ENCODE data around the gene SNW1. TPM values are rescaled to one million over a fixed set of nuclear protein-coding genes. Genes with fewer than 3 reads are reported as not detected.
A peak's percentile ranks its signal among the peaks of the same experiment; 100 is the strongest.

The SNW1 gene
- total and polyA plus RNA-seq, 2 of the 4 experiments (the other 2 are of a cell fraction) = 28.2 to 30.6 TPM

GRCh38 chr14:77782202-77782601 is 21.2 kb upstream of the SNW1 start:
- no peak overlapping the region for H4K91ac ChIP-seq (ENCODE audit: insufficient read depth, low read depth, low read length)
- no peak overlapping the region for H3K4ac ChIP-seq (ENCODE audit: low read depth, low read length)
- H4K5ac ChIP-seq (ENCODE audit: low read depth, low read length) = no peak overlapping the region
- ATAC-seq (ENCODE audit: low read depth) (peak; percentile 59), DNase-seq (peak; percentile 39)
- H3K79me1 ChIP-seq (ENCODE audit: low read depth in 1 of 2, low read length in 2 of 2) = no peaks in the 10 kb centered on the region
- in situ Hi-C loops (cut with MboI; ENCODE audit: low sequenced_read_pairs) = no loop called here
- BruUV-seq (replicated peaks) = no TSS peak
- no peak overlapping the region for H3K18ac ChIP-seq (ENCODE audit: low read depth, low read length)
- H3K4me1 ChIP-seq (ENCODE audit: control insufficient read depth, insufficient read depth, low read length) = 0 out of 2 replicates have a peak, but pooled peaks cover 1% of the 10 kb centered on the region
- H2AFZ ChIP-seq (replicated peaks; ENCODE audit: low read length, poor library complexity) = no peak overlapping the region
- no peak overlapping the region for H2BK120ac ChIP-seq (ENCODE audit: low read depth, low read length)
- no peaks in the 10 kb centered on the region for H4K20me1 ChIP-seq (ENCODE audit: insufficient read depth, low read length)
- no peaks in the 10 kb centered on the region for H3K36me3 ChIP-seq (ENCODE audit: control insufficient read depth, insufficient read depth, low read length)
- intact Hi-C loops (cut with micrococcal nuclease) = no loop called here
- ChIA-PET POLR2A (ENCODE audit: unreplicated experiment) (interaction anchor here (0.6 kb wide), 1 partner anchor 1265 kb away, joined by 5 read pairs; no protein-coding TSS in a partner anchor), CTCF (interaction anchor here (0.6 kb wide), 1 partner anchor 20 kb away, joined by 5 read pairs; no protein-coding TSS in a partner anchor)
- H2BK15ac ChIP-seq (ENCODE audit: low read depth, low read length) = no peak overlapping the region
- H2AK9ac ChIP-seq (replicated peaks; ENCODE audit: low read depth, low read length, poor library complexity) = no peak overlapping the region
- dilution Hi-C loops (cut with HindIII; ENCODE audit: low sequenced_read_pairs, unreplicated experiment) = no loop called here
- H3K56ac ChIP-seq (ENCODE audit: extremely low read depth, insufficient read depth, low read length) = no peak overlapping the region
- no peak overlapping the region for H3K4me3 ChIP-seq (ENCODE audit: insufficient read depth, low read depth, low read length)
- no peak overlapping the region for H2BK5ac ChIP-seq (ENCODE audit: low read depth, low read length, poor library complexity, severe bottlenecking)
- H2BK20ac ChIP-seq (ENCODE audit: low read depth, low read length) = no peak overlapping the region
- no peak overlapping the region for H4K8ac ChIP-seq (ENCODE audit: low read depth in 2 of 2, low read length in 2 of 2)
- no peak overlapping the region for H3K27ac ChIP-seq (ENCODE audit: insufficient read depth, low read length)
- TF ChIP-seq SMC3 (IDR thresholded peaks at IDR 0.05; ENCODE audit: low read depth, low read length) = no peak
- no peak for TF ChIP-seq RAD21 (IDR thresholded peaks at IDR 0.05; ENCODE audit: low read length)
- no peak for TF ChIP-seq POLR2A (IDR thresholded peaks at IDR 0.05; ENCODE audit: low read depth, low read length)
- TF ChIP-seq BHLHE40 (IDR thresholded peaks at IDR 0.05; ENCODE audit: low read depth, low read length) = no peak
- TF ChIP-seq FOS (IDR thresholded peaks at IDR 0.05; ENCODE audit: low read depth, low read length) = no peak
- TF ChIP-seq ELK1 (IDR thresholded peaks at IDR 0.05; ENCODE audit: borderline replicate concordance, low read depth, low read length) = no peak
- TF ChIP-seq RFX5 (IDR thresholded peaks at IDR 0.05; ENCODE audit: low read depth, low read length) = no peak
- no peak for TF ChIP-seq MAFK (IDR thresholded peaks at IDR 0.05; ENCODE audit: low read depth, low read length)
- TF ChIP-seq CHD1 (IDR thresholded peaks at IDR 0.05; ENCODE audit: low read depth, low read length) = no peak
- no peak for TF ChIP-seq RCOR1 (IDR thresholded peaks at IDR 0.05; ENCODE audit: insufficient replicate concordance, low read length)
- TF ChIP-seq MXI1 (IDR thresholded peaks at IDR 0.05; ENCODE audit: borderline replicate concordance, low read depth, low read length) = no peak
- no peak for TF ChIP-seq CEBPB (IDR thresholded peaks at IDR 0.05; ENCODE audit: low read depth, low read length)
- TF ChIP-seq, protein P1, sequence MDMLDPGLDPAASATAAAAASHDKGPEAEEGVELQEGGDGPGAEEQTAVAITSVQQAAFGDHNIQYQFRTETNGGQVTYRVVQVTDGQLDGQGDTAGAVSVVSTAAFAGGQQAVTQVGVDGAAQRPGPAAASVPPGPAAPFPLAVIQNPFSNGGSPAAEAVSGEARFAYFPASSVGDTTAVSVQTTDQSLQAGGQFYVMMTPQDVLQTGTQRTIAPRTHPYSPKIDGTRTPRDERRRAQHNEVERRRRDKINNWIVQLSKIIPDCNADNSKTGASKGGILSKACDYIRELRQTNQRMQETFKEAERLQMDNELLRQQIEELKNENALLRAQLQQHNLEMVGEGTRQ (IDR thresholded peaks at IDR 0.05; ENCODE audit: low read depth, low read length) = no peak
- no peak overlapping the region for H3K23ac ChIP-seq (ENCODE audit: low read depth, low read length)
- no peak overlapping the region for H3K14ac ChIP-seq (replicated peaks; ENCODE audit: low read depth, low read length)
- H3K4me2 ChIP-seq (ENCODE audit: low read depth, low read length) = no peak overlapping the region
- no peaks in the 10 kb centered on the region for H3K9me3 ChIP-seq (ENCODE audit: control insufficient read depth, insufficient read depth, low read length)
- H2AK5ac ChIP-seq (ENCODE audit: low read depth, low read length) = no peak overlapping the region
- no peaks in the 10 kb centered on the region for H3K9me1 ChIP-seq (ENCODE audit: insufficient read depth, low read length)
- H3K27me3 ChIP-seq (ENCODE audit: control insufficient read depth, insufficient read depth, low read length) = no peaks in the 10 kb centered on the region; the same call in 1 of the 2 replicates
- no peak overlapping the region for H3K9ac ChIP-seq (ENCODE audit: low read depth, low read length)
